Glutamatergic neuron (in vitro differentiated cells): Measurements from ENCODE around the gene LAMA2. TPM values are rescaled to one million over a fixed set of nuclear protein-coding genes. Genes with fewer than 3 reads are reported as not detected.
A peak's percentile ranks its signal among the peaks of the same experiment; 100 is the strongest.

Source experiments
- DNase-seq: peaks from one replicate; pipeline ENCODE4 v3.0.0; 2022
- H3K27ac Mint-ChIP-seq: one replicate; pipeline ENCODE4 v1.8.0; 2020; ENCODE audit warnings: mild to moderate bottlenecking, mixed read lengths, inconsistent platforms; ENCODE audit not compliant: unreplicated experiment
- H3K27me3 Mint-ChIP-seq: one replicate; pipeline ENCODE4 v1.8.0; 2020; ENCODE audit warnings: mild to moderate bottlenecking, moderate library complexity, mixed read lengths, inconsistent platforms; ENCODE audit not compliant: unreplicated experiment
- H3K36me3 Mint-ChIP-seq: one replicate; pipeline ENCODE4 v1.8.0; 2020; ENCODE audit warnings: mild to moderate bottlenecking, mixed read lengths, inconsistent platforms; ENCODE audit not compliant: unreplicated experiment
- H3K4me1 Mint-ChIP-seq: one replicate; pipeline ENCODE4 v1.8.0; 2020; ENCODE audit warnings: mild to moderate bottlenecking, low read depth, mixed read lengths, inconsistent platforms; ENCODE audit not compliant: unreplicated experiment
- H3K4me3 Mint-ChIP-seq: one replicate; pipeline ENCODE4 v1.8.0; 2020; ENCODE audit warnings: mild to moderate bottlenecking, mixed read lengths, inconsistent platforms; ENCODE audit not compliant: unreplicated experiment
- H3K9me3 Mint-ChIP-seq: one replicate; pipeline ENCODE4 v1.8.0; 2020; ENCODE audit warnings: mild to moderate bottlenecking, moderate library complexity, mixed read lengths, inconsistent platforms; ENCODE audit not compliant: unreplicated experiment
- total RNA-seq: library from RNA; stranded (reverse); fragmentation: NEBNext Ultra II Directional; extraction: Animal tissue kit (Norgen Biotek cat#: 25700); gene quantifications from one replicate; pipeline ENCODE4 v1.2.1, GENCODE V29; 2021; ENCODE audit not compliant: unreplicated experiment
- TF ChIP-seq, protein P1 (sequence below): fragments of 200-600 bp; sonication (generic); IDR thresholded peaks from one replicate; pipeline ENCODE4 v1.5.0; 2021; ENCODE audit not compliant: partially characterized antibody, unreplicated experiment

LAMA2 gene
- total RNA-seq, 1 donor from 2014 or later = 2.4 TPM

DNA sequence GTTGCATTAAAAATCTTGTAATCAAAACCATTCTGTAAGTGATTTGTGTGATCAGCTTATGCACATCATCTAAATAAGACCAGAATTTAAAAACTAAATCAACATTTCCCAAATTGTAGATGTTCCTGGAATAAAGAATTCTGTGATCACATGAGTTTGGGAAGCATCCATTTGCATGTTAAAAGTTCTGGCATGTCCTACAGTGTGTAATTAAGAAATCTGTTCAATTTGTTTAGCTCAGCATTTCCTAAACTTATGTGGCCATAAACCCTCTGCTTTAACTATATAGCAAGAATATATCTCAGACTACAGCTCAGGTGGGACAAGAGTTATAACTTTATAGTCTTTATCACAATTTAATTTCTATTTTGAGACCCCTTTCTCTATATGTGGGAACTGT is 399.1 kb downstream of the LAMA2 start:
- no peak for DNase-seq
- TF ChIP-seq, protein P1, sequence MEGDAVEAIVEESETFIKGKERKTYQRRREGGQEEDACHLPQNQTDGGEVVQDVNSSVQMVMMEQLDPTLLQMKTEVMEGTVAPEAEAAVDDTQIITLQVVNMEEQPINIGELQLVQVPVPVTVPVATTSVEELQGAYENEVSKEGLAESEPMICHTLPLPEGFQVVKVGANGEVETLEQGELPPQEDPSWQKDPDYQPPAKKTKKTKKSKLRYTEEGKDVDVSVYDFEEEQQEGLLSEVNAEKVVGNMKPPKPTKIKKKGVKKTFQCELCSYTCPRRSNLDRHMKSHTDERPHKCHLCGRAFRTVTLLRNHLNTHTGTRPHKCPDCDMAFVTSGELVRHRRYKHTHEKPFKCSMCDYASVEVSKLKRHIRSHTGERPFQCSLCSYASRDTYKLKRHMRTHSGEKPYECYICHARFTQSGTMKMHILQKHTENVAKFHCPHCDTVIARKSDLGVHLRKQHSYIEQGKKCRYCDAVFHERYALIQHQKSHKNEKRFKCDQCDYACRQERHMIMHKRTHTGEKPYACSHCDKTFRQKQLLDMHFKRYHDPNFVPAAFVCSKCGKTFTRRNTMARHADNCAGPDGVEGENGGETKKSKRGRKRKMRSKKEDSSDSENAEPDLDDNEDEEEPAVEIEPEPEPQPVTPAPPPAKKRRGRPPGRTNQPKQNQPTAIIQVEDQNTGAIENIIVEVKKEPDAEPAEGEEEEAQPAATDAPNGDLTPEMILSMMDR = no peak
- Mint-ChIP-seq H3K27me3 (no peaks in the 10 kb centered on the region), H3K4me3 (no peak overlapping the region), H3K9me3 (no peaks in the 10 kb centered on the region), H3K36me3 (no peaks in the 10 kb centered on the region), H3K4me1 (peaks cover 18% of the 10 kb centered on the region), H3K27ac (peak overlapping the region; percentile 41)

DNA sequence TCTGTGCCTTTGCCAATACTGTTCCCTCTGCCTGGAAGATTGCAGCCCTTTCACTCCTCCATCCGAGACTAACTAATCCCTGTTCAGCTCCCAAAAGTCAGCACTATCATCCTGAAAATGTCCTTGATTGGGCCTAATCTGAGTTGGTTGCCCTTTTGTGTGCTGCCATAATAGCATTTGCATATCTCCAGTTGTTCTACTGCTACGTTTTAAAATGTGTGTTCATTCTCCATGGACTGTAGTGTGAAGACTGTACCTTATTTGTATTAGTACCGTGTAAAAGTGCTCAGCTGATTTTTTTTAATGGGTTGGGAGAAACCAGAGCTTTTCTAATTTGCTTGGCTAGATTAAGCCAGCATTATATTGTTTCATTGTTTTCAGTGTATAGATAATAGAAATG is 401.3 kb downstream of the LAMA2 start:
- Mint-ChIP-seq H3K27ac (no peak overlapping the region), H3K4me3 (no peak overlapping the region), H3K36me3 (no peaks in the 10 kb centered on the region), H3K9me3 (no peaks in the 10 kb centered on the region), H3K27me3 (no peaks in the 10 kb centered on the region), H3K4me1 (peaks cover 17% of the 10 kb centered on the region)
- no peak for DNase-seq
- TF ChIP-seq, protein P1 = no peak

DNA sequence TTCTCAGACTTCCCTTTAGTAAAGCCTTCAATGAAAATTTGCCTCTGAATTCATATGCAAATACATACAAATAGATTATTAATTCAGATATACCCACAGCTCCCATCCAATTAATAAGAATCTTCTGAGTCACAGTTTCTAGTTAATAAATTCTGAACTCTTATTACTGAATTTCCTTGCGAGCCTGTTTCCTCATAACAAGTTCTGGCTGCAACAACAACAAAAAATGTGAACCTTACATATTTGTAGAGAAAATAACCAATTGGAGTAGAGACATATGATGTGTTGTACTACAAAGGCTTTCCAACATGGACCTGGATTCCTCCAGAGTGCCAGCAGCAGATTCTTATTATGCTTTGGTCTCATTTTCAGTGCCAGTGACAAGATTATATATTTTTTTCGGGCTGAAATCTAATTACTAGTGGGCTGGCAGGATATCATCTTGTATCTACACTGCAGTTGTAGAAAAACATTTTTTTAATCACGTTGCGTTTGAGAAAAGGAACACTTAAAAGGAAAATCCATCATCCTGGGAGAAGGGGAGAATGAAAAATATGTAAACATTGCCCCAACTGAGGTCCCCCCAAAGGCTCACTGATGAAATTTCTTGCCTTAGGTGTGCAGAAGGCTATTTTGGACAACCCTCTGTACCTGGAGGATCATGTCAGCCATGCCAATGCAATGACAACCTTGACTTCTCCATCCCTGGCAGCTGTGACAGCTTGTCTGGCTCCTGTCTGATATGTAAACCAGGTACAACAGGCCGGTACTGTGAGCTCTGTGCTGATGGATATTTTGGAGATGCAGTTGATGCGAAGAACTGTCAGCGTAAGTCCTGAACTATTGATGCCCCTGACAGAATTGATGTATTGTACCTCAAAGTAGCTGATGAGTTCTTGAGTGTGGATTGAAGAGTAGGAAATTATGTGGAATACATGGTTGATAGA is 404.6 kb downstream of the LAMA2 start:
- Mint-ChIP-seq H3K4me3 (no peak overlapping the region), H3K9me3 (no peaks in the 10 kb centered on the region), H3K36me3 (no peaks in the 10 kb centered on the region), H3K27ac (no peak overlapping the region), H3K4me1 (peaks cover 8% of the 10 kb centered on the region), H3K27me3 (no peaks in the 10 kb centered on the region)
- TF ChIP-seq, protein P1 = no peak
- DNase-seq = no peak

DNA sequence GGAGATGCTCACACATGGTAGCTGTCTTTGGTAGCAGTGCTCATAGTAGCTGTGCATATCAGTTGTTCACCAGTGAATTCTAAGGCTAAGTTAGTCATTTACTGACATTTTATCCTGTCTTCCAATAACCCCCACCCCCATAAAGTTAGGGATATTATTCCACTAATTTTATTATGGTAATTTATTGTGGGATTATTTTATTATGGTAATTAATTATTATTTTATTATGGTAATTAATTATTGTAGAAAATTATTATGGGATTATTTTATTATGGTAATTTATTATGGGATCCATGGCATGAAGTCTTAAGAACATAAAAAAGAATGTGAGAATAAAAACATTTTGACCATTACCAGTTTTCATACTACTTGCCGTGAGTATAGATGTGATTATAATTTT is 406.5 kb downstream of the LAMA2 start:
- H3K9me3 Mint-ChIP-seq = no peaks in the 10 kb centered on the region
- H3K36me3 Mint-ChIP-seq = no peaks in the 10 kb centered on the region
- DNase-seq = no peak
- H3K4me3 Mint-ChIP-seq = no peak overlapping the region
- H3K27me3 Mint-ChIP-seq = no peaks in the 10 kb centered on the region
- peaks cover 3% of the 10 kb centered on the region for H3K4me1 Mint-ChIP-seq
- no peak overlapping the region for H3K27ac Mint-ChIP-seq
- TF ChIP-seq, protein P1 = no peak

DNA sequence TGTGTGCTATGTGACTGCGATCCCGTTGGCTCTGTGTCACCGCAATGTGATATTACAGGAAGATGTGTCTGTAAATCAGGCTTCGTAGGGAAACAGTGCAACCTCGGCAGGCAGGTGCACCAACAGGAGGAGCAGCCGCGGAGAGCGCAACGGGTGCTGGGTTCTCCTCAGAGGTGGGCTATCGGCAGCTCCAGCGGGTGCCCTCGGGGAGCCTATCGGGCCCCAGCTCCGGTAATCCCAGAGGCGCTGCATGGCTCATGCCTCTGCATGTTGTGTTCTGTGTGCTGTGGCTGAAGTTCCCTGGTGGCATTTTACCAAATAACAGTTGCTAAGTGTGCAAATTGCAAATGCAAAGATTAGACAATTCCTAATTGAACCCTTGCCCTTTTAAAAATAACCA is 409.9 kb downstream of the LAMA2 start:
- H3K4me1 Mint-ChIP-seq = peaks cover 4% of the 10 kb centered on the region
- TF ChIP-seq, protein P1 = no peak
- no peaks in the 10 kb centered on the region for H3K27me3 Mint-ChIP-seq
- H3K36me3 Mint-ChIP-seq = no peaks in the 10 kb centered on the region
- no peak overlapping the region for H3K4me3 Mint-ChIP-seq
- H3K9me3 Mint-ChIP-seq = no peaks in the 10 kb centered on the region
- no peak overlapping the region for H3K27ac Mint-ChIP-seq
- DNase-seq = no peak
